GM12878 (cell line): ENCODE results near the gene EEIG2. TPM values are rescaled to one million over a fixed set of nuclear protein-coding genes. Genes with fewer than 3 reads are reported as not detected.

Experiments
- ATAC-seq: fragments of 200-7000 bp; cut with Tn5 transposase; 3 replicates; pipeline ENCODE4 v1.9.1; 2020; ENCODE audit warnings: mild to moderate bottlenecking, moderate library complexity
- BruUV-seq: library from RNA; stranded (reverse); fragments of 400-500 nt; replicated peaks from 2 replicates; lab custom pipeline; 2021; lab: Mats Ljungman, UMichigan
- CTCF ChIA-PET: fragments of 300-600 bp; sonication (Branson Sonifier 250); formaldehyde crosslinking; extraction: SDS; loops from one replicate; lab custom pipeline; 2021; ENCODE audit warnings: inconsistent platforms; lab: Yijun Ruan, JAX
- POLR2A ChIA-PET: fragments of 350-600 bp; formaldehyde crosslinking; extraction: SDS; loops from one replicate; lab custom pipeline; 2021; ENCODE audit warnings: inconsistent platforms; lab: Charles Lee
- RAD21 ChIA-PET: fragments of 300-600 bp; sonication (Branson Sonifier 250); formaldehyde crosslinking; loops from one replicate; lab custom pipeline; 2023; ENCODE audit warnings: antibody characterized with exemption; ENCODE audit not compliant: unreplicated experiment; lab: Charles Lee
- SMC1A ChIA-PET: fragments of 300-600 bp; sonication (Branson Sonifier 250); formaldehyde crosslinking; loops from one replicate; lab custom pipeline; 2023; ENCODE audit not compliant: unreplicated experiment, uncharacterized antibody; lab: Charles Lee
- DNase-seq: peaks from one replicate; pipeline ENCODE4 v3.0.0-alpha.2; 2011; ENCODE audit warnings: low read depth, low spot score
- FAIRE-seq: peaks from 3 replicates; lab custom pipeline; 2011; peaks lifted over from hg19 to GRCh38; lab: Jason Lieb, UNC
- H2AFZ ChIP-seq: 2 replicates; pipeline ENCODE4 v1.6.0; 2011; ENCODE audit warnings: low read depth, low read length, control low read depth; ENCODE audit not compliant: control insufficient read depth
- H3K27ac ChIP-seq: 2 replicates; pipeline ENCODE4 v1.5.1; 2011; ENCODE audit warnings: control low read depth; ENCODE audit not compliant: control insufficient read depth, insufficient read depth
- H3K27me3 ChIP-seq, 2 experiments: replicated peaks in 1 of 2; 2 replicates each; pipeline versions ENCODE4 v1.6.0 to v1.6.1; 2011; ENCODE audit warnings: low read length in 1 of 2; ENCODE audit not compliant: control insufficient read depth in 2 of 2, insufficient read depth in 2 of 2
- H3K36me3 ChIP-seq, 2 experiments: 2 replicates each; pipeline ENCODE4 v1.5.1; 2011; ENCODE audit warnings: low read length in 1 of 2; ENCODE audit not compliant: control insufficient read depth in 2 of 2, insufficient read depth in 2 of 2
- H3K4me1 ChIP-seq: 2 replicates; pipeline ENCODE4 v1.6.1; 2011; ENCODE audit warnings: mild to moderate bottlenecking, low read length, moderate library complexity, mixed read lengths; ENCODE audit not compliant: control insufficient read depth, insufficient read depth
- H3K4me2 ChIP-seq: 2 replicates; pipeline ENCODE4 v1.6.0; 2011; ENCODE audit warnings: control low read depth; ENCODE audit not compliant: control insufficient read depth, insufficient read depth
- H3K4me3 ChIP-seq: fragments of 200-600 bp; sonication (generic); 2 replicates; pipeline ENCODE4 v1.5.1; 2016
- H3K79me2 ChIP-seq: 2 replicates; pipeline ENCODE4 v1.6.0; 2011; ENCODE audit warnings: low read length; ENCODE audit not compliant: control insufficient read depth, insufficient read depth
- H3K9ac ChIP-seq: 2 replicates; pipeline ENCODE4 v1.8.0; 2011; ENCODE audit warnings: low read length, control low read depth, mixed read lengths; ENCODE audit not compliant: control insufficient read depth, insufficient read depth
- H3K9me3 ChIP-seq: replicated peaks from 3 replicates; pipeline ENCODE4 v1.5.1; 2011; ENCODE audit warnings: mild to moderate bottlenecking, low read length; ENCODE audit not compliant: control insufficient read depth, insufficient read depth
- H4K20me1 ChIP-seq: 2 replicates; pipeline ENCODE4 v1.6.0; 2011; ENCODE audit not compliant: control insufficient read depth, insufficient read depth
- BCLAF1 ChIP-seq: fragments of 450-650 bp; IDR thresholded peaks from 2 replicates; pipeline ENCODE4 v1.6.1; 2017; ENCODE audit warnings: antibody characterized with exemption, mild to moderate bottlenecking, moderate library complexity
- IKZF1 ChIP-seq: fragments of 450-650 bp; conservative IDR thresholded peaks from 2 replicates; pipeline ENCODE4 v1.6.1; 2017; ENCODE audit warnings: antibody characterized with exemption, mild to moderate bottlenecking
- JUND ChIP-seq: IDR thresholded peaks from 2 replicates; pipeline ENCODE4 v1.6.1; 2012; ENCODE audit warnings: low read depth, mild to moderate bottlenecking, low read length, improper control_type of control experiment, moderate library complexity
- PAX5 ChIP-seq: IDR thresholded peaks from 2 replicates; pipeline ENCODE4 v1.6.1; 2011; ENCODE audit warnings: low read depth, low read length, borderline replicate concordance
- SMC3 ChIP-seq: IDR thresholded peaks from 2 replicates; pipeline ENCODE4 v1.6.1; 2011; ENCODE audit warnings: low read length, improper control_type of control experiment, borderline replicate concordance
- SREBF2 ChIP-seq: IDR thresholded peaks from 2 replicates; pipeline ENCODE4 v1.6.1; 2012; ENCODE audit warnings: mild to moderate bottlenecking, low read length
- SUZ12 ChIP-seq: fragments of 200-600 bp; sonication (generic); IDR thresholded peaks from one replicate; pipeline ENCODE4 v1.6.1; 2018; ENCODE audit warnings: antibody characterized with exemption, mild to moderate bottlenecking; ENCODE audit not compliant: unreplicated experiment
- TARDBP ChIP-seq: IDR thresholded peaks from 2 replicates; pipeline ENCODE4 v1.6.1; 2016; ENCODE audit warnings: borderline replicate concordance
- TBL1XR1 ChIP-seq: IDR thresholded peaks from 2 replicates; pipeline ENCODE4 v1.6.1; 2012; ENCODE audit warnings: low read depth, low read length, improper control_type of control experiment
- ZNF217 ChIP-seq: fragments of 450-650 bp; IDR thresholded peaks from 2 replicates; pipeline ENCODE4 v1.6.1; 2017; ENCODE audit warnings: antibody characterized with exemption, mild to moderate bottlenecking
- ZNF384 ChIP-seq: IDR thresholded peaks from 2 replicates; pipeline ENCODE4 v1.6.1; 2012; ENCODE audit warnings: low read depth, mild to moderate bottlenecking, low read length, improper control_type of control experiment, borderline replicate concordance
- ZSCAN29 ChIP-seq: fragments of 450-650 bp; IDR thresholded peaks from 2 replicates; pipeline ENCODE4 v1.6.1; 2017; ENCODE audit warnings: mild to moderate bottlenecking, moderate library complexity
- WGBS: methylation state at CpG from one replicate; pipeline ENCODE4 v1.1.6; 2016; ENCODE audit warnings: low lambda C conversion rate; ENCODE audit not compliant: insufficient replicate concordance, insufficient coverage; ENCODE audit errors: missing lambda C conversion rate; 5-methylcytosine and 5-hydroxymethylcytosine counted together
- in situ Hi-C: fragments of 300-500 bp; cut with MboI; formaldehyde crosslinking; loops from 9 replicates; pipeline ENCODE4 v1.14.3; 2018; ENCODE audit warnings: mixed read lengths
- intact Hi-C: fragments of 100-400 bp; cut with micrococcal nuclease; formaldehyde crosslinking; loops from one replicate; pipeline ENCODE4 v1.14.2; 2022; ENCODE audit not compliant: unreplicated experiment
- polyA plus RNA-seq, 11 experiments: library from polyadenylated mRNA; depleted of rRNA in 4 of 11; unstranded in 6 of 11; stranded (reverse) in 5 of 11; fragments of >200 nt; fragmentation: Nextera tagmentation in 4 of 11; fragmentation: Illumina TruSeq in 1 of 11; extraction: Ambion mirVana in 4 of 11; extraction: Trizol in 1 of 11; gene quantifications; 1 replicate in 1 of 11; 2 replicates in 10 of 11; pipeline versions ENCODE4 v1.2.1 to v1.2.3, GENCODE V29; 2011 to 2016; ENCODE audit warnings: inconsistent platforms in 2 of 11, missing spikeins in 2 of 11, low read depth in 1 of 11
- total RNA-seq, 4 experiments: library from RNA; depleted of rRNA in 3 of 4; stranded (reverse); fragments of >200 nt in 3 of 4; fragmentation: Illumina TruSeq in 1 of 4; extraction: Trizol in 1 of 4; gene quantifications; 2 replicates each; pipeline versions ENCODE4 v1.2.1 to v1.2.3, GENCODE V29; 2013 to 2021
- TF ChIP-seq, protein P1 (sequence below): IDR thresholded peaks from 2 replicates; pipeline ENCODE4 v1.6.1; 2012; ENCODE audit warnings: low read depth, low read length, improper control_type of control experiment

EEIG2 gene
- total and polyA plus RNA-seq, 10 of the 15 experiments (the other 5 are each of a cell fraction or from before 2014, with no cell fraction given): 1.4 to 17.2 (median 9.8) TPM

GRCh38 chr1:108570998-108571401, 11.1 kb downstream of the EEIG2 start:
- no peak overlapping the region for H3K9ac ChIP-seq
- no peaks in the 10 kb centered on the region for H3K9me3 ChIP-seq
- no TSS peak for BruUV-seq
- RAD21 ChIA-PET: interaction anchor here (0.6 to 2.6 kb wide), 3 partner anchors 10 to 75 kb away, joined by 3 to 12 read pairs (median 10); partner anchors contain the start of gene EEIG2
- ATAC-seq (no peak), DNase-seq (no peak), FAIRE-seq (no peak)
- TF ChIP-seq JUND: no peak
- TF ChIP-seq ZNF384: no peak
- TF ChIP-seq, protein P1, sequence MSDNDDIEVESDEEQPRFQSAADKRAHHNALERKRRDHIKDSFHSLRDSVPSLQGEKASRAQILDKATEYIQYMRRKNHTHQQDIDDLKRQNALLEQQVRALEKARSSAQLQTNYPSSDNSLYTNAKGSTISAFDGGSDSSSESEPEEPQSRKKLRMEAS: no peak
- TF ChIP-seq ZNF217: no peak
- no peak for TF ChIP-seq TBL1XR1
- no peak for TF ChIP-seq SMC3
- TF ChIP-seq SUZ12: no peak
- TF ChIP-seq IKZF1: no peak
- no peak for TF ChIP-seq BCLAF1
- no peak for TF ChIP-seq TARDBP
- no peak for TF ChIP-seq PAX5
- no peak for TF ChIP-seq ZSCAN29
- no peak for TF ChIP-seq SREBF2
- intact Hi-C loops (no loop called here), in situ Hi-C loops (no loop called here)
- no peaks in the 10 kb centered on the region for H3K36me3 ChIP-seq
- CTCF ChIA-PET: interaction anchor here (1.1 to 4.0 kb wide), 10 partner anchors 11 to 788 kb away, joined by 3 to 38 read pairs (median 4); partner anchors contain the start of gene EEIG2
- H3K4me1 ChIP-seq: peaks cover 3% of the 10 kb centered on the region; the same call in 1 of the 2 replicates
- H3K27ac ChIP-seq: no peak overlapping the region
- H2AFZ ChIP-seq: no peak overlapping the region
- H3K4me3 ChIP-seq: no peak overlapping the region
- H4K20me1 ChIP-seq: no peaks in the 10 kb centered on the region
- no peaks in the 10 kb centered on the region for H3K27me3 ChIP-seq
- WGBS: 59% methylated on average over 7 of the region's 7 CpGs
- no peak overlapping the region for H3K4me2 ChIP-seq
- SMC1A ChIA-PET: interaction anchor here (1.1 to 4.1 kb wide), 6 partner anchors 9 to 73 kb away, joined by 3 to 39 read pairs (median 4); no protein-coding TSS in a partner anchor
- no peaks in the 10 kb centered on the region; the same call in 1 of the 2 replicates for H3K79me2 ChIP-seq
- POLR2A ChIA-PET: no interaction called here
